ENCODE data around the gene CD37.
A peak's percentile ranks its signal among the peaks of the same experiment; 100 is the strongest.

Gene CD37

GRCh38 chr19:49383599-49383998 lies 48.4 kb downstream of the CD37 start:
- DNase-seq: no peak

- peak; percentile 33 to 83 (median 74) for DNase-seq
Measured at GRCh38 chr19:49387936-49388372, 52.7 kb downstream of the CD37 start, which contains the start of gene KASH5. Gene KASH5 (plus strand): TSS chr19:49388249. CDS start chr19:49390884, 2,635 bp downstream.

DNA sequence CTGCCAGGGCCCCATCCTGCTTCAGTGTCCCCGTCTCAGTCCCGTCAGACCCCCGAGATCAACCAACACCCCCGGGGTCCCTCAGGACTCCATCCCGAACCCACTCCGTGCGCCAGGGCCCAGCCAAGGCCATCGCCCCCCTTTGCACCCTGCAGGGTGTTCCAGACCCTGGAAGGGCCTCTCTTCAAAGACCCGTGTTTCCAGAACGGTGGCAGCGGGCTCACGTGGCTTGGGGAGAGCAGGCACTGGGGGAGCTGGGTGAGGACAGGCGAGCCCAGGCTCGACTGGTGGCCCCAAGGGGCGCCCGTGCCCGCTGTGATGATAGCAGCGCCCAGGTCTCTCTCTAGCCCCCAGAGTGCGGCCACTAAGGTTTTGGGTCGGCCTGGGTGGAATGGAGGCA lies 54.2 kb downstream of the CD37 start:
- no peak for DNase-seq

All from activated CD4-positive, CD25-positive, alpha-beta regulatory T cell (primary cell).